Keratinocyte (primary cell): ENCODE results near the gene FAF1.

Experiments
- EZH2 ChIP-seq: IDR thresholded peaks from one replicate; pipeline ENCODE4 v1.6.1; 2012; ENCODE audit warnings: inconsistent platforms, mild to moderate bottlenecking, low read length, moderate library complexity
- TF ChIP-seq, protein P1 (sequence below), 3 experiments: IDR thresholded peaks in 1 of 3; conservative IDR thresholded peaks in 1 of 3; optimal IDR thresholded peaks in 1 of 3; 2 replicates in 2 of 3; 3 replicates in 1 of 3; pipeline versions ENCODE3 to v1.5.1; 2011; ENCODE audit warnings: low read length in 3 of 3, mild to moderate bottlenecking in 3 of 3, moderate library complexity in 2 of 3, control low read depth in 1 of 3, inconsistent platforms in 1 of 3; ENCODE audit not compliant: insufficient read depth in 2 of 3; ENCODE audit errors: extremely low read depth in 1 of 3

DNA sequence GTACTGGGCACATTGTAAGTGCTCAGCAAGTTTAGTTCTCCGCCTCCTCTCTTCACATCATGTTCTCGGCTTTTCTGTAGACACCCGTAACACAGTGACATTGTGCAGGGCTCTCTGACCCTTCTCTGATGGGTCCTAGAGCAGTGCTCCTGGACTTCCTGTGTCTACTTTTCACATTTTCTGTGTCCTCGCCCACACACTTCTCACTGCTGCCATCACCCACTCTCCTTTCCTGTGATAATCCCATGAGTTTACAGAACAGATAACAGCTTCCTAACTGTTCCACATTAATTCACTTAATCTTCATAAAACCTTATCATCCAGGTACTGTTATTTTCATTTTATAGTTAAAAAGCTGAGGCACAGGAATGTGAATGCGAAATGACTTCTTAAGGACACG is 523.6 kb downstream of the FAF1 start:
- TF ChIP-seq, protein P1, sequence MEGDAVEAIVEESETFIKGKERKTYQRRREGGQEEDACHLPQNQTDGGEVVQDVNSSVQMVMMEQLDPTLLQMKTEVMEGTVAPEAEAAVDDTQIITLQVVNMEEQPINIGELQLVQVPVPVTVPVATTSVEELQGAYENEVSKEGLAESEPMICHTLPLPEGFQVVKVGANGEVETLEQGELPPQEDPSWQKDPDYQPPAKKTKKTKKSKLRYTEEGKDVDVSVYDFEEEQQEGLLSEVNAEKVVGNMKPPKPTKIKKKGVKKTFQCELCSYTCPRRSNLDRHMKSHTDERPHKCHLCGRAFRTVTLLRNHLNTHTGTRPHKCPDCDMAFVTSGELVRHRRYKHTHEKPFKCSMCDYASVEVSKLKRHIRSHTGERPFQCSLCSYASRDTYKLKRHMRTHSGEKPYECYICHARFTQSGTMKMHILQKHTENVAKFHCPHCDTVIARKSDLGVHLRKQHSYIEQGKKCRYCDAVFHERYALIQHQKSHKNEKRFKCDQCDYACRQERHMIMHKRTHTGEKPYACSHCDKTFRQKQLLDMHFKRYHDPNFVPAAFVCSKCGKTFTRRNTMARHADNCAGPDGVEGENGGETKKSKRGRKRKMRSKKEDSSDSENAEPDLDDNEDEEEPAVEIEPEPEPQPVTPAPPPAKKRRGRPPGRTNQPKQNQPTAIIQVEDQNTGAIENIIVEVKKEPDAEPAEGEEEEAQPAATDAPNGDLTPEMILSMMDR (optimal IDR thresholded peaks at IDR 0.05 in 1 of 3, IDR thresholded peaks at IDR 0.05 in 1 of 3, conservative IDR thresholded peaks at IDR 0.05 in 1 of 3; ENCODE audit: extremely low read depth in 1 of 3, insufficient read depth in 2 of 3, low read length in 3 of 3), result no peak
- no peak for TF ChIP-seq EZH2
